Hippocampal formation (tissue), 2 donors: ENCODE measurements around the gene AGBL1.

Source experiments
- DNase-seq, 2 donors: peaks; one replicate each; lab custom pipeline; 2025; lab: John Stamatoyannopoulos, UW

Gene AGBL1

DNA sequence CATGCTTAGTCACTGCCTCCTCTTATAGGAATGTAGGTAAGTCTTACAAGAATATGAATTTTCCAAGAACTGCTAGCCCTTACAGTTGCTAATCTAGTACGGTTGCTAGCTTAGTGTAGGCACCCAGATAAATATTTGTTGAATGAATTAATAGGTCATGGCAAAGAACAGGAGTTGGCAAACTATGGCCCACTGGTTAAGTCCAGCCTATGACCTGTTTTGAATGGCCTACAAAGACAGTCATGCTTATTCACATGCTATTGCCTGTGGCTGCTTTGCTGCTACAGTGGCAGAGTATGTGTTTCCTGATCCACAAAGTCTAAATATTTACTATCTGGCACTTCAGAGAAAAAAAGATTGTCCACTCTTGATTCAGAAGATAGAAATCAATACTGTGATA lies 631.8 kb downstream of the AGBL1 start:
- no peak for DNase-seq

DNA sequence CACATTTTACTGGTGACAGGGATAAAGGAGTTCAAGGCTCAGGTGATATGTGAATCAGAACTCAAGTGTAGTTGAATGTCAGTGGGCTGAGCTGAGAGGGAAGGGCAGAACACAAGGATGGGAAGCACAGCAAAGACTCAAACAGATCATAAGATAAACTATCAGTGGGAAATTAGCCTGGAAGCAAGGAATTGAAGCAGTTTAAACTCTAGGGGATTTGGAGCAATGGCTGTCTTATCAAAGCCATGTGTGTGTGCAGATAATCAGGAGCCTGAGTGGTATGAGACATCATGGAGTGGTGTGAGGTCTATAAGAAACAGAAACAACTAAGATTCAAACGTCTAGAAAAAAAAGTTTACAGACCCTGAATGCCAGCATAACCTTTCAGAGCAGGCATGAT lies 634.6 kb downstream of the AGBL1 start:
- DNase-seq = no peak

DNA sequence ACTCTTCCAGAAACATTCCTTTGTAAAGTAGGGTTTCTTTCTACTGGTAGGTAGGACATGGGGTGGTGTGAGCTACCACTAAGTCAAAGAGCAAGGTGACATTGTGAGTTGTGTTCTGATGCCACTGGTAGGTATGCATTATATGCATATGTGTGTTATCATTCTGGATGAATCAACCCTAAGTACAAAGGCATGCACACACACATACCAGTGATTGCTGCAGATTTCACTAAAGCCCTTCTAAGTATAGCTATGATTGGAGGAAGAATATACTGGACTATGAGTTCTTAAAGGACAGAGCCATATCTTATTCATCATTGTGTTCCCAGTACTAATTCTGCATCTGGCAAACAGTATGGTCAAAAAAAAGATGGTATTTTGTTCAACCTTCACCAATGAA lies 646.0 kb downstream of the AGBL1 start:
- DNase-seq = no peak

DNA sequence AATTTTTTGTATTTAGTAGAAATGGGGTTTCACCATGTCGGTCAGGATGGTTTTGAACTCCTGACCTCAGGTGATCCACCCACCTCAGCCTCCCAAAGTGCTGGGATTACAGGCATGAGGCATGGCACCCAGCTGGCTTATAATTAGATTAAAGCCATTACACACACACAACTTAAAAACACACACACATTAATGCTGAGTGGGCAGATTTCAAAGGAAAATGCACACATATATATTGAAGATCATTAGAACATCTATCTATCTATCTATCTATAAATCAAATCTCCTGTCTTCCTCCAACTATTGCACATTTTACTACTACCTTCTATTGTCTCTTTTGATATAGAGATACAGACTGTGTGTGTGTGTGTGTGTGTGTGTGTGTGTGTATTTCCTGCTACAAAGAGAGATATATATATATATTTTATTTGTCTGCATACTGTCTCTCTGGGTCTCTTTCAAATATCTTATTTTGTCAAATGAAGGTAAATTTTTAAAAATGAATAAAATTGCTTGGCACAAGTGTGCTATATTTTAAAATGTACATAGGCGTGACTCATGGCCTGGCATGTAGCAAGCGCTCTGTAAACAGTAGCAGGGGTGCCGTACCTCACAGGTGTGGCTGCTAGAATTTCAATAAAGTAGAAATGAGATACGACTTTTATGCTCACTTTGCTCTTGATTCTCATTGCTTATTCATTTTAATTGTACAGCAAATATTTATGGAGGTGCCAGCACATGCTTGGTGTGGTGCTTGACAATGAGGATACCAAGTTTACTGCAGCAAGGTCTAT lies 655.8 kb downstream of the AGBL1 start:
- no peak for DNase-seq

DNA sequence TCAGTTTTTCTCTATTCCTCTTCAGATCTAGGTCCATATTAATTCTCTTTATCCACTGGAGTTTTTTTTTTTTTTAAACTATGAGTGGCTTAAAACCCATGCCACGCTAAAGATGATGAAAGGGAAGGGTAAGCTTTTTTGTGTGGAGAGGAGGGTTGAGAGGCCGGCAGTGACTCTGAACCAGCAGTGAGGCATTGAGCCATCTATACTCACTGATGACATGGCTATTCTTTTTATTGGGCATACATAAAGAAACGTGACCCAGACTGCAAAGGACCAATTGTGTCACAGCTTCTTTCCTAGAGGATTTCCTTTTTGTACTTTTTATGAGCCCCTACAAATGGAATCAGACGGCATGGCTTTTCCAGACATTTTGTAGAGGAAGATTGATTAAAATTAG lies 662.2 kb downstream of the AGBL1 start:
- no peak for DNase-seq

DNA sequence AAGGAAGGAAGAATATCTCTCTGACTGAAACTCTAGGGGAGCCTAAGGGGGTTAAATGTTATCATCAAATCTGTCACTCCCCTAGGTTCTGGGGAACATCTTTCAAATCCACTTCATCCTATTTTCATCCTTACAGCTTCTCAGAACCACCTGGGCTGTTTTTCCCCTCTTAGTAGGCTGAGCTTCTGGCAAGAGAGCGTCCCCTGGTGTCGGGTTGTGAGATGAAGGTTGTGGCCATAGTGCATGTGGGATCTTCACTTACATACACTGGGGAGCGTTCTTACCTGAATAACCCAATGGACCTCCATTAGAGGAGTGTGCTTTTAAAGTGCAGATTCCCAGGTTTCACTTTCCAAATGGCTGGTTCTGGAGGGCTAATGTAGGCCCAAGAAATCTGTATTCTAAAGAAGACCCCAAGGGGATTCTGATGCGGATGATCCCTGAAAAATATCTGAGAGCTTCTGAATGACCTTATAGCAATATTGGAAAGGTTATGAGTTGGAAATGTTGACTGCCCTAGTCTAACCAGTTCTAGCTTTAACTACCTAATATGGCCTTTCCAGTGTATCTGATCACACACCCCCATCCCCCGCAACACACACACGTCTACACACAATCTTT lies 663.7 kb downstream of the AGBL1 start:
- DNase-seq = no peak

DNA sequence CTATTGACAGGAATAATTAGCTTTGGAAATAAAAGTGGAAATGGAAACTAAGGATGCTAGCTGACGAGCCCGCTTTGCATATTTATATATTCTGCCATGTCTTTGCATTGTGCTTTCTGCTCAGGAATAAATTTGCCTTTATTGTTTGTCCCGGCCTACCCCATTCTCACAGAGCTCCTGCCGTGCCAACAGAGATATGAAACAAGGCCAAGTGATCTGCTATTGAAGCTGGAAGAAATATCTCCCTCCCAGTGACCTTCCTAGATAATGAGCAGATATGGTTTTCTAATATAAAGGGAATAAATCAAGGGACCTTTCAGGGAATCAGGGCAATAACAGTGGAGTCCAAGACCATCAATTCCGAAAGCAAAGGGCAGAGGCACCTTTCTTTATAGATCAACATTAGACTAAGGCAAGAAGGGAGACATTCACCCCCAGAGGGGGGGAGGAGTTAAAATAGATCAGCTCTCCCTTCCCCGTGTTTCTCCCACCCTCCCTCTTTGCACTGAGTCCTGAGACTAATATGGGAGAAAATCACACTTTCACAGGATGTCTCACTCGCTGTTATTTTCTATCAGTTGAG lies 664.6 kb downstream of the AGBL1 start:
- no peak for DNase-seq

DNA sequence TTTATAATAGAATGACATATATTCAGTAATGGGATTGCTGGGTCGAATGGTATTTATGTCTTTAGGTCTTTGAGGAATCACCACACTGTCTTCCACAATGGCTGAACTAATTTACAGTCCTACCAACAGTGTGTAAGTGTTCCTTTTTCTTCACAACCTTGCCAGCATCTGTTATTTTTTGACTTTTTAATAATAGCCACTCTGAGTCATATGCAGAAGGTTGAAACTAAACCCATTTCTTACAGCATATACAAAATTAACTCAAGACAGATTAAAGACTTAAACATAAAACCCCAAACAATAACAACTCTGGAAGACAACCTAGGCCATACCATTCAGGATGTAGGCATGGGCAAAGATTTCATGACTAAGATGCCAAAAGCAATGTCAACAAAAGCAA lies 671.4 kb downstream of the AGBL1 start:
- no peak for DNase-seq

DNA sequence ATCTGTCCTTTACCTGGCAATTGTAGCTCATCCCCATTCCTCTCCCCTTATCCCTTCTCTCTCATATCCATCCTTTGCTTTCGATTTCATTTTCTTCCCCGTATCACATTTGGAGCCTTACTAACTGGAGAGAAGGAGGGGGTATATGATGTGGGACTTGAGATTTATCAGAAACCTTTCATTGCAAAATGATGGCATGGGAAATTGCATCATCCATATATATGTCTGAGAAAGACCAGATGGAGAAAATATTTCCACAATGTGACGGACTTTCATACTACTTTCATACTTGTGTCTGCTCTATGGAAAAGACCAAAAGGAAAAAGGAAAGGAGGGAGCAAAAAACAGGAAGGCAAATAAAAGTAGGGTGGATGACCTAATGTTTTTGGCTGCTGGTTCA lies 675.2 kb downstream of the AGBL1 start:
- no peak for DNase-seq

DNA sequence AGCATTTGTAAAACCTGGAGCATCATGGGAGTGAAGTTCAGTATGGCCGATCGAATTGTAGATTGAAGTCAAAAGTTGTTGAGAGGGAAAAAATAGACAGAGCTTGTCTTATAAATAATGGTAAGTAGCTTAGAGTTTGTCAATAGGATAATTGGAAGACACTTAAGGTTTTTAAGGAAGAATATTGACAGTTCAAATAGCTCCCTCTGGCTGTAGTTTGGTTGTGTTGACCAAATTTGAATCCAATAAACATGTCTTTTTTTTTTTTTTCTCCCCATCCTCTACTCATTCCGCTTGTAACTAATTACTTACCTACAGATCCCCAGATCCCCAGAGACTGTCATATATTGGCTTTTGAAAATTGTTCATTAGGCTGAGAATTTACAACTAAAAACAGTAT lies 677.0 kb downstream of the AGBL1 start:
- DNase-seq = no peak

DNA sequence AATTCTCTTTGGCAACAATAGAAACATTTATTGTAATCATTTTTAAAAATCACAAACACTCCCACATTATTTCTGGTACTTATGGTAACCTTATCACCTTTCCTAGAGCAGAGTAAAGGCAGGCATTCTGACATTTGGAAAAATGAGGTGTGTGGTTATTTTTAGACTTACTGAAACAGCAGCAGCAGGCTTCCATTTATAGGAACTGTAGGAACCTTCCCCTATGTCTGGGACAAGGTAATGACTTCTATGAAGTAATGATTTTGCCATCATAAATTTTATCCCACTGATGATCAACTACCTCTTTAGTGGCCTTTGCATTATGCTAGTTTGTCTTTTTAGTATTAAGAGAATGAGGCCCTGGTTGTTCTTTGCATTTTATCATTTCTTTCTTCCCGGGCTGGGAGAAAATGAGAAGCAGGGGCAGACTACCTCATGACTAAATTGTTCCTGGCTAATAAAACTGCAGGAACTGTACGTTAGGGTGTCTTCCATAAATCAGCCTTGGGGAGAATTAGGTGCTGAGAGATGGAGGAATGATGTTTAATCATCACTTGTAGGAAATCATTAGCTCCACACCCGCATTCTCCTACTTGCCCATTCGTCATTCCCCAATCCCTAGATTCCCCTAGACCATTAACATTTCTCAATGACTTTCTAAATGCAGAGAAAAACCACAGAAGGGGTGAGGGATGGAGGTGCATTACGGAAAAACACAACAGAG lies 680.3 kb downstream of the AGBL1 start:
- DNase-seq = no peak

DNA sequence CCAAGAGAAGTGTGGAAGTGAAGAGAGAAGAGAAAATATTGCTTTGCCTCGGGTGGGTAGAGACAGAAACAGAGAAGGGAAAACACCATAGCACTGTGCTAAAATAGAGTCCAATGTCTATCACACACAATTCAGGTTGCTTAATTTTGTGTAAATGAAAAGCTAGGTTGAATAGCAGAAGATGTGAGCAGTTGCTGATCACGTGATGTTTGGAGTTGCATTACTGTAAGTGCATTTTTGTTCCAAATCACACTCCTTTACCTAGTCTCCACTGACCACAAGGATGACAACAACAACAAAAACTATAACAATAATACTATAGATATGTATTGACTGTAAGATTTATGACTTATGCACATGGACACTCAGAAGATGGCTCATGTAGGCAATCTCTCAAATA lies 683.2 kb downstream of the AGBL1 start:
- no peak for DNase-seq

DNA sequence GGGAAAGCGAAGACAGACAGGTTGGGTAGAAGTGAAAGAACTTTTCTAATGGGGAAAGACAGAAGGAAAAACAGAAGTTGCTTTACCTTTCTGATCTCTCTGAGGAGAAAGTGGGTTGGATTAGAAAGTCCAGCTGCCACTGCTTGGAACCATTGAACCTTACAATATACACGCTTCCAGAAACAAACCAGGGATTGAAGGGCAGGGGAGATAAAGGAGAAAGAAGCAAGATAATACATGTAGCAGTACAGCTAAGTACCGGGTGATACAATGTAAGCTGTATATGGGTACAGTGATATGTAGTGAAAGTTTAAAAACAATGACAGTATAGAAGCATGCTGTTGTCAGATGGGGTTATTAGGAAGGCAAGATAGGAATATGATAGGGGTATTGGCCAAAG lies 684.4 kb downstream of the AGBL1 start:
- DNase-seq = no peak

DNA sequence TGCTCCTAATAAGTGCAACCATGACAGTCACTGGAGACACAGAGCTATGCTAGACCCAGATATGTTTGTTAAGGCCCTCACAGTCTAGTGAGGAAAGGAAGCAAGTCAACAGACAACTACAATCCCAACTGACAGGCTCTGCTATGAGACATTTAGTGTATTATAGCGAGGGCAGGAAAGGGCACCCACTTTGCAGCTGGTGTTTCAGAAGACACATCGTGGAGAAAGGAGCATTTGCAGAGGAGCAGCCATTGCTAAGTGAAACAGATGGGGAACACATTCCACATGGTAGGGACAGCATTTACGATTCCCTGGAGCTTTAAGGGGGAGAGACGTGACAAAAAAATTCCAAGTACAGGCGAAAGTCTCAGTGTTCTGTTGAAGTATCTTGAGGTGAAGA lies 685.6 kb downstream of the AGBL1 start:
- no peak for DNase-seq

DNA sequence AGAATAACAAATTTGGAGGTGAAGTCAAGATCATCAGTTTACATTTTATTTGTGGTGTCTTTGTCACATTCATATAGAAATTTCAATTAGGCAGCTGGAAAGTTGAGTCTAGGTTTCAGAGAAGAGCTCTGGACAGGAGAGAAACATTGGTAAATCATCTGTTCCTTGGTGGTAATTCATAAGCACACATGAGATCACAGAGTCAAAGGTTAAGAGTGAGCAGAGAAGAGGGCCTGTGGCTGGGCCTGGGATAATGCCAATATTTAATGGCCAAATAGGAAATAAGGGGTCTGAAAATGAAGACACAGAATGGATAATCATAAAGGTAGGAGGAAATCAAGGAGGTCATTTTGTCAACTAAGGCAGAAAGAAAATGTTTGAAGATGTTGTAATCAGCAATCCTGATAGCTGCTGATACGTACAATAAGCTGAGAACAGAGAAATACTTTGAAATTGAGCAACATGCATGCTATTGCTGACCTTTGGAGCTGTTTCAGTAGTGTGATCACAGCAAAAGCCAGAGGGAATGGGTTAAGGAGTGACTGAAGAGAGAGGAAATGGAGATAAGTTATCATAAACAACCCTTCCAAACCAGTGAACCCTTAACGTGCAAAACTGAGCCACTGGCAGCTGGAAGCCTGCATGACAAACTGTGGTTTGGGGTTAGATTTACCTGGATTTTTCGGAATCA lies 692.8 kb downstream of the AGBL1 start:
- no peak for DNase-seq

DNA sequence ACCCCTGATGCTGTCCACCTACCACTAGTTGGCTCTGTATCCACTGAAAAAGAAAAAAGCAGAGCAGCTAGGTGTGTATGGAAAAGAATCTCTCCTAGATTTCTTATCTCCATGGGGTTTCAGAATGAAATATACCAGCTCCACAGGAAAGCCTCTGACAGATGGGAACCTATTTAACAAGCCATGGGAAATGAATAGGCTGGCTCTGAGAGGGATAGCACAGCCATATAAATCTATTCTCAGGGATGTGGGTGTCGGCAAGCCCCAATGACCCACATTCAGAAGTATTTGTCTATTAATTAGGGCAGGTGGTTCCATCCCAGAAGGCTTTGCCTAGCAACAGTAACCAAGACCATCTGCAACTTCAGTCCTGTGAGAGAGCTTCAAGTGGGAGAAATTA lies 694.1 kb downstream of the AGBL1 start:
- DNase-seq = no peak

DNA sequence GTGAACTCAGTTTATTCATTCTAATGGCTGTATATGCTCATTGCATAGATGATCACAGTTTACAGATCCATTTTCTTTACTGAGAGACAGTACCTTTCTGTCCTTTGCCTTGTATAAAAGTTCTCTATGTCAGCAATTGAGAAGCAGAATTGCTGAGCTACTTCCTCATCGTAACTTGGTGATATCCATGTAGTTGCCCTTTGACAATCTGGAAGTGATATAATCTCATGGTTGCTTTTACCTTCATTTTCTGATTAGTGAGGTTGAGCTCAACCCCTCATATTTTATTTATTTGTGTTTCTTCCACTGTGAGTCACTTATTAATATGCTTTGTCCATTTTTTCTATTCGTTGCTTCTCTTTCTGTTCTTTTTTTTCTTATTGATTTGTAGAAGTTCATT lies 696.5 kb downstream of the AGBL1 start:
- DNase-seq = no peak

DNA sequence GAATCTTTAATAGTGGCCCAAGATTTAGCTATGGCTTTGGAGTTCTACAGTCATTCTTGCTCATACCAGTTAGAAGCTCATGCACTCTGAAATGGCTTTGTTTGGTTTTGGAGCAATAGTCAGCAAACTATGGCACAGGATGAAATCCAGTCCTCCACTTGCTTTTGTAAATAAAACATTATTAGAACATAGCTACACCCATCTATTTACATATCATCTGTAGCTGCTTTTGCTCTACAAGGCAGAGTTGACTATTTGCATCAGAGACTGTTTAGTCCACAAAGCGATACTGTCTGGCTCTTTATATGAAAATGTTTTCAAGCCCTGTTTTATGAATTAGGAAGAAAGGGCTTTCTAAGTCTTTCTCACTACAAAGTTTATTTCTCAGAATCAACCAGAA lies 716.9 kb downstream of the AGBL1 start:
- no peak for DNase-seq

DNA sequence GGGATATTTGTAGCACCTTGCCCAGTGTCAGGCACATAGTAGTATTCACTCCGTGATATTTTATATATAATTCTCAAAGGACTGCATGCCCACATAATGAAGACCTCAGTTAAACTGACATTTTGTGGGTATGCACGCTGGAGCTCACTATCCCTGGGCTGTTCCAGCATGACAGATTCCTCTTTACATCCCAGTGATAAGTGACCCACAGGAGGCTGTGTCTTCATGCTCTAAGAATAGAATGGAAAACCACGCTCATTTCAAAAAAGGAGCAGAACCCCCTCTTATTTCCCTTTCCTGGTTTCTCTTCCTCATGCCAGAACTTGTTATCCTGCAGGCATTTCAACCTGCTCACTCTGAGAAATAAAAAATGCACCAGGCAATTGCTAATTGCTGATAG lies 717.5 kb downstream of the AGBL1 start:
- no peak for DNase-seq

DNA sequence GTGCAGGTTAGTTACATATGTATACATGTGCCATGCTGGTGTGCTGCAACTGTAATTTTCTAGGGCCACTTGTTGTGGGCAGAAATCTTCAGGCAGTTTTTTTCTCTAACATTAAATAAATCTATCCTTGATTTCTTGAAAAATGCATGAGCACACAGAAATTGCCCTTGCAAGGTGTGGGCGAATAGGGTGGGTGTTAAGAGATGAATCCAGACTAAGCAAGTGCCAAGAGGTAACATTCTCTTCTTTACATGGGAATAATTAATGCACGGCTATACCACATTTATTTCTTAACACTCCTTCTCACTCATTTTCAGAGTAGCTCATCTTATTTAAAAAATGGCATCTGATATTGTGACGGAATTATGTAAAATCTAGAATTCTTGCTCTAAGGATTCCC lies 719.6 kb downstream of the AGBL1 start:
- DNase-seq = no peak

DNA sequence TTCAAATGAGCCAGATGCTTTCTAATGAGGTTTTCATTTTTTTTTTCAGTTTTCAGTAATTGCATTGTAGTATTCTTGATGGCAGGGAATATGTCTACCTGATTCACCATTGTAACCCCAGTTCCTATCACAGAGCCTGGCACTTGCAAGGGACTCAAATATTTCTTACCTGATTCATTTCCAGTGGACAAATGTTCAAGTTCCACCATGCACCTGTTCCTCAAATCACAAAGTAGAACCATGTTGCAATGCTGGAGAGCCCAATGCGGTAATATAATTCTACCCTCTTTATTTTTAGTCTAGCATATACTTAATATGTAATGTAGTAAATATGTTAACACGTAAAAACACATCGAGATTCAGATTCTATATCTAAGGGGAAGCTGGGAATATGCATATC lies 722.6 kb downstream of the AGBL1 start:
- DNase-seq = no peak

DNA sequence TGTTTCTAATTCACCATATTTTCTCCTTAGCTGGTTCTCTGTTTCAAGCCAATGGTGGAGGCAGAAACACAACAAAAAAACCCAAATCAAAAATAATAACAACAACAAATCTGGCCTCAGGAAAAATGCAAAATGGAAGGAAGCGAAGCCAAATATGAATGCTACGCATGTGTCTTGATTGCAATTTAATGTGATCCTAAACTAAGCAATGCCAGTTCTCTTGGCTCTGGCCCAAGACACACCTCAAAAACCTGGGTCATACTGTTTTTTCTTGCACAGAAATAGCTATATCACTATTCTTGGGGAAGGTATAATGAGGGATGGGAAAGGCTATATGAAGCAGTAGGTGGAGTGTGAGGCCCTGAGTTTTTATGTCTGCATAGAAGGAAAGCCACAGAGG lies 724.7 kb downstream of the AGBL1 start:
- DNase-seq = no peak
